GM10248 (cell line): ENCODE results near the gene GPSM1.

ENCODE experiments used
- CTCF ChIA-PET: fragments of 300-600 bp; sonication (Branson Sonifier 250); formaldehyde crosslinking; extraction: SDS; loops from one replicate; lab custom pipeline; 2021; ENCODE audit warnings: antibody characterized with exemption; lab: Yijun Ruan, JAX
- POLR2A ChIA-PET: fragments of 350-650 bp; sonication (Branson Sonifier 250); formaldehyde crosslinking; extraction: SDS; loops from one replicate; lab custom pipeline; 2020; ENCODE audit warnings: antibody characterized with exemption; lab: Yijun Ruan, JAX
- DNase-seq: peaks from one replicate; pipeline ENCODE4 v3.0.0; 2012; ENCODE audit errors: extremely low spot score
- CTCF ChIP-seq: IDR thresholded peaks from 2 replicates; pipeline ENCODE4 v1.5.1; 2012; ENCODE audit warnings: mild to moderate bottlenecking, low read depth; ENCODE audit errors: extremely low read depth, missing control alignments, control extremely low read depth

The GPSM1 gene

GRCh38 chr9:136398286-136398685 is 70.9 kb downstream of the GPSM1 start:
- TF ChIP-seq CTCF = no peak
- CTCF ChIA-PET = interaction anchor here (1.6 kb wide), 1 partner anchor 35 kb away, joined by 5 read pairs; the partner anchor contains the start of gene DNLZ
- no peak for DNase-seq
- POLR2A ChIA-PET = no interaction called here

- DNase-seq = peak; percentile 66
- ChIA-PET POLR2A (no interaction called here), CTCF (interaction anchor here (1.0 to 1.3 kb wide), 2 partner anchors 8 to 36 kb away, joined by 3 read pairs; no protein-coding TSS in a partner anchor)
- TF ChIP-seq CTCF = no peak
Measured at GRCh38 chr9:136399176-136400037, 72.1 kb downstream of the GPSM1 start.

- ChIA-PET POLR2A (no interaction called here), CTCF (interaction anchor here (0.8 to 3.6 kb wide), 10 partner anchors 9 to 520 kb away, joined by 3 to 23 read pairs (median 4); partner anchors contain the start of gene DNLZ)
- DNase-seq = peak; percentile 97
- peak; percentile 94 for TF ChIP-seq CTCF
Measured at GRCh38 chr9:136400038-136400834, 72.9 kb downstream of the GPSM1 start, which contains the start of gene SNAPC4. SNAPC4 (minus strand) TSS chr9:136400170; CDS start chr9:136398428, 1,742 bp downstream.

GRCh38 chr9:136401173-136401922 is 74.0 kb downstream of the GPSM1 start:
- no peak for TF ChIP-seq CTCF
- POLR2A ChIA-PET = no interaction called here

GRCh38 chr9:136402067-136402466 is 74.7 kb downstream of the GPSM1 start:
- POLR2A ChIA-PET = no interaction called here
- TF ChIP-seq CTCF = no peak
- no peak for DNase-seq
- CTCF ChIA-PET = interaction anchor here (1.2 to 3.6 kb wide), 9 partner anchors 7 to 232 kb away, joined by 3 to 23 read pairs (median 5); partner anchors contain the start of gene DNLZ

More at GRCh38 chr9:136401173-136401922, 74.0 kb downstream of the GPSM1 start:
- CTCF ChIA-PET = interaction anchor here (0.8 to 3.6 kb wide), 12 partner anchors 8 to 519 kb away, joined by 3 to 23 read pairs (median 5); partner anchors contain the start of gene DNLZ
- DNase-seq = no peak
